Activated T-cell treated with anti-CD3 and anti-CD28 coated beads, Interleukin-2, amount 50 U/mL, for 72 hours (primary cell): Measurements from ENCODE around the gene PCK2. TPM values are rescaled to one million over a fixed set of nuclear protein-coding genes. Genes with fewer than 3 reads are reported as not detected.

Experiments used
- ATAC-seq, 2 donors: fragments of 150-1000 bp; cut with Tn5 transposase; replicated peaks in 1 of 2; 2 replicates each; pipeline ENCODE4 v1.10.0; 2021; ENCODE audit warnings: moderate library complexity in 2 of 2, mild to moderate bottlenecking in 1 of 2
- DNase-seq, 2 donors: peaks; one replicate each; pipeline ENCODE4 v3.0.0; 2021 to 2022; ENCODE audit warnings: mixed read lengths in 1 of 2
- H3K27ac Mint-ChIP-seq: one replicate; pipeline ENCODE4 v1.8.0; 2022; ENCODE audit warnings: mild to moderate bottlenecking, moderate library complexity, mixed read lengths
- H3K27me3 Mint-ChIP-seq: one replicate; pipeline ENCODE4 v1.8.0; 2022; ENCODE audit warnings: low read depth, mixed read lengths
- H3K36me3 Mint-ChIP-seq, 2 donors: one replicate each; pipeline ENCODE4 v1.8.0; 2022; ENCODE audit warnings: mixed read lengths in 2 of 2, mild to moderate bottlenecking in 1 of 2; ENCODE audit not compliant: insufficient read depth in 2 of 2
- H3K4me1 Mint-ChIP-seq: one replicate; pipeline ENCODE4 v1.8.0; 2022; ENCODE audit warnings: low read depth, mixed read lengths
- H3K4me3 Mint-ChIP-seq, 2 donors: one replicate each; pipeline ENCODE4 v1.8.0; 2022; ENCODE audit warnings: mild to moderate bottlenecking in 2 of 2, mixed read lengths in 2 of 2, moderate library complexity in 2 of 2
- H3K9me3 Mint-ChIP-seq, 2 donors: one replicate each; pipeline ENCODE4 v1.8.0; 2022; ENCODE audit warnings: mixed read lengths in 2 of 2
- total RNA-seq, 2 donors: library from RNA; stranded (reverse); gene quantifications; one replicate each; pipeline ENCODE4 v1.2.3, GENCODE V29; 2022

PCK2 gene
- total RNA-seq, 2 donors from 2014 or later = 161 to 180 TPM

- DNase-seq (no peak), ATAC-seq (no peak)
- Mint-ChIP-seq H3K27ac (no peak overlapping the region), H3K27me3 (peaks cover 7% of the 10 kb centered on the region), H3K4me1 (peaks cover 13% of the 10 kb centered on the region), H3K9me3 (no peaks in the 10 kb centered on the region), H3K4me3 (no peak overlapping the region), H3K36me3 (no peaks in the 10 kb centered on the region)
These were observed 36.8 kb upstream of the PCK2 start for GRCh38 chr14:24057271-24057670.

DNA sequence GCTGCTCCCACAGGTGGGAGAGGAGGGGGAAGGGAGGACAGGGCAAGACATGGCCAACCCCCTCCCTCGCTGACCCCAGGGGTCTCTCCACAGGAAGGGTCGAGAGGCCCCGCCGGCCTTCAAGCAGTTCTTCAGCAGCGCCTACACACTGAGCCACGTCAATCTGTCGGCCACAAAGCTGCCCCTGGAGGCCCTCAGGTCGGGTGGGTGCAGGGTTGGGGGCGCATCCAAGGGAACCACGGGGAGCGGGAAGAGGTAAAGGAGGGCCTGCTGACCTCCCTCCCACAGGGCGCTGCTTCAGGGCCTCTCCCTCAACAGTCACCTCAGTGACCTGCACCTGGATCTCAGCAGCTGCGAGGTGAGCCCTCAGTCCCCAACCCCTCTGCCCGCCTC lies 36.2 kb upstream of the PCK2 start:
- no peaks in the 10 kb centered on the region for H3K9me3 Mint-ChIP-seq
- DNase-seq (no peak), ATAC-seq (no peak)
- peaks cover 9% of the 10 kb centered on the region for H3K4me1 Mint-ChIP-seq
- H3K4me3 Mint-ChIP-seq = no peak overlapping the region
- peaks cover 5% of the 10 kb centered on the region for H3K27me3 Mint-ChIP-seq
- H3K36me3 Mint-ChIP-seq = no peaks in the 10 kb centered on the region
- no peak overlapping the region for H3K27ac Mint-ChIP-seq

DNA sequence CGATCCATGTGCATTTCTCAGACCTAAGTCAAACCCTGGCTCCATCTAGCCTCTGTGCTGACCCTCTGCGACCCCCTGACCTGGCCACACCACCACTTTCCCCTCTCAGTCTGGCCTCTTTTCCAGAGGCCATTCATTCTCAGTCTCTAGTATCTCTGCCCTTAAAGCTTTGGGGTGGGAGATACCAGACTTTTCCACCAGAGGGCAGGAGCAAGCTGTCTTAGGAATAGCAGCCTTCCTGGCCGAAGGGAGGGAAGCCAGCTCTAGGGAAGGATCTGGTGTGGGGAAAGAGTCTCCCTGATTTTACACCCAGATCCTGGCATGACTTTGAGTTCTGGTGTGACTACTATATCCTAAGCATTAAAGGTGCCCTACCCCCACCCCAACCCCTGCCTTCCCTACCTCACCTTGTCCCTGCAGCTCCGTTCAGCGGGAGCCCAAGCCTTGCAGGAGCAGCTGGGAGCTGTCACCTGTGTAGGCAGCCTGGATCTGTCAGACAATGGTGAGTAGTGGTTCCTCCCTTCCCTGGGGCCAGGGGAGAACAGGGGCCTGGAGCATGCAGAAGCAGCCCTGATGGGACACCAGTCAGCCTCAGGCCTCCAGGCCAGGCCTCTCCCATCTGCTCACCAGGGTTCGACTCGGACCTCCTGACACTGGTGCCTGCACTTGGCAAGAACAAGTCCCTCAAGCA lies 35.7 kb upstream of the PCK2 start:
- DNase-seq = peak; percentile 53 to 69
- no peak overlapping the region for H3K4me3 Mint-ChIP-seq
- H3K36me3 Mint-ChIP-seq = no peaks in the 10 kb centered on the region
- no peaks in the 10 kb centered on the region for H3K27me3 Mint-ChIP-seq
- H3K4me1 Mint-ChIP-seq = peaks cover 3% of the 10 kb centered on the region
- peak; percentile 41 to 64 for ATAC-seq
- no peaks in the 10 kb centered on the region for H3K9me3 Mint-ChIP-seq
- H3K27ac Mint-ChIP-seq = no peak overlapping the region

- ATAC-seq (no peak), DNase-seq (no peak)
- H3K4me3 Mint-ChIP-seq = no peak overlapping the region
- no peaks in the 10 kb centered on the region for H3K4me1 Mint-ChIP-seq
- H3K27me3 Mint-ChIP-seq = no peaks in the 10 kb centered on the region
- H3K9me3 Mint-ChIP-seq = no peaks in the 10 kb centered on the region
- H3K36me3 Mint-ChIP-seq = no peaks in the 10 kb centered on the region
- H3K27ac Mint-ChIP-seq = no peak overlapping the region
These were observed 35.1 kb upstream of the PCK2 start for GRCh38 chr14:24058951-24059475.

GRCh38 chr14:24059841-24060388 lies 34.2 kb upstream of the PCK2 start:
- no peaks in the 10 kb centered on the region for H3K4me1 Mint-ChIP-seq
- H3K27ac Mint-ChIP-seq = no peak overlapping the region
- H3K27me3 Mint-ChIP-seq = no peaks in the 10 kb centered on the region
- H3K4me3 Mint-ChIP-seq = no peak overlapping the region
- no peaks in the 10 kb centered on the region for H3K36me3 Mint-ChIP-seq
- no peak for DNase-seq
- H3K9me3 Mint-ChIP-seq = no peaks in the 10 kb centered on the region
- no peak for ATAC-seq

DNA sequence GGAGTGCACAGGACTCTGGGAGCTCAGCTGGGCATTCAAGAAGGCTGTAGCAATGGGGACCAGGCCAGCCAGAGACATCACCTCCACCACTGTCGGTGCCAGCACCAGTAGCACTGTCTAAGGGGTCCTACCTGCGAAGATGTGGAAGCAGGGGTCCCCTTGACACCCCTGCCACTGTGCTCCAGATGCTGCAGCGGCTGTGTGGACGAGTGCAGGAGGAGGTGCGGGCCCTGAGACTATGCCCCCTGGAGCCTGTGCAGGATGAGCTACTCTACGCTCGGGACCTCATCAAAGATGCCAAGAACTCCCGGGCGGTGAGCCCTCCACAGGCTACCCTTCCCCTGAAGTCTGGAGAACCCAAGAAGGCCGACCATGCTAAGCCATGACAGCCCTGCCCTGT lies 33.7 kb upstream of the PCK2 start:
- ATAC-seq (no peak), DNase-seq (no peak)
- Mint-ChIP-seq H3K27ac (no peak overlapping the region), H3K4me1 (no peaks in the 10 kb centered on the region), H3K36me3 (no peaks in the 10 kb centered on the region), H3K27me3 (no peaks in the 10 kb centered on the region), H3K4me3 (no peak overlapping the region), H3K9me3 (no peaks in the 10 kb centered on the region)

DNA sequence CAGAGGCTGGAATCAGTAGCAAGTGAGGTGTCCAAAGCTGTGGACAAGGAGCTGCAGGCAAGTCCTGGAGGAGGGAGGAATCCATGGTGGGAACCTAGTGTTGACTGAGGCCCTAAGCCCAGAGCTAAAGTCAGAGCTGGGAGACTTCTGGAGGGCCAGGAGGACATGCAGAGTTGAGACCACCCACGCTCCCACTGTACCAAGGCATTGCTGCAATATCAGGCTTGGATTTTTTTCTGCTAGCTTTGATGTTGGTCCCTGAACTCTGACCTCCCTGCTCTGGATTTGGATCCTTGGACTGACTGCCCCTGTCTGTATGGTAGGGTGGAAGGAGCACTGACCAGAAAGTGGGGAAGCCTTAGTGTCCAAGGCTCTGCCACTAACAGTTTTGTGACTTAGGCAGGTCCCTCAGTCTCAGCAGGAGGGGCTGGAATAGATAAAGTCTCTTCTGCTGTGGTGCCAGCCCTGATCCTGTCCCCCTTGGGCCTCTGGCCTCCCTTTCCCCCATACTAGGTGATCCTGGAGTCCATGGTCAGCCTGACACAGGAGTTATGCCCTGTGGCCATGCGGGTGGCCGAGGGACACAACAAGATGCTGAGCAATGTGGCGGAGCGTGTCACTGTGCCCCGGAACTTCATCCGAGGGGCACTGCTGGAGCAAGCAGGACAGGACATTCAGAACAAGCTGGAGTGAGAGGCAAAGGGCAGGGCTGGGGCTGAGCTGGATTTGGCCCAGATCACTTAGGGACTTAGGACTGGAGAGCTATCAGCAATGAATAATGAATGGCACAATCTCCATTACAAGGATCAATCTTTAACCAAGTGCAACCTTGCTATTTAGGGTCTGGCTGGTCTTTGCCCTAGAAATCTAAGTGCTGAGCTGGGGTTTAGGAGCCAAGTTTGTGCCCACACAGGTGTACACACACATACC lies 32.9 kb upstream of the PCK2 start:
- H3K36me3 Mint-ChIP-seq = no peaks in the 10 kb centered on the region
- no peaks in the 10 kb centered on the region for H3K9me3 Mint-ChIP-seq
- no peak overlapping the region for H3K27ac Mint-ChIP-seq
- ATAC-seq (no peak), DNase-seq (no peak)
- H3K4me3 Mint-ChIP-seq = no peak overlapping the region
- no peaks in the 10 kb centered on the region for H3K27me3 Mint-ChIP-seq
- no peaks in the 10 kb centered on the region for H3K4me1 Mint-ChIP-seq

- no peaks in the 10 kb centered on the region for H3K4me1 Mint-ChIP-seq
- ATAC-seq (no peak), DNase-seq (no peak)
- H3K9me3 Mint-ChIP-seq = no peaks in the 10 kb centered on the region
- no peaks in the 10 kb centered on the region for H3K27me3 Mint-ChIP-seq
- no peak overlapping the region for H3K27ac Mint-ChIP-seq
- no peak overlapping the region for H3K4me3 Mint-ChIP-seq
- no peaks in the 10 kb centered on the region for H3K36me3 Mint-ChIP-seq
These were observed 31.7 kb upstream of the PCK2 start for GRCh38 chr14:24062216-24062980.

GRCh38 chr14:24063263-24063836 lies 30.8 kb upstream of the PCK2 start:
- no peak for DNase-seq
- no peaks in the 10 kb centered on the region for H3K36me3 Mint-ChIP-seq
- H3K4me3 Mint-ChIP-seq = no peak overlapping the region
- H3K4me1 Mint-ChIP-seq = no peaks in the 10 kb centered on the region
- H3K27ac Mint-ChIP-seq = no peak overlapping the region
- H3K9me3 Mint-ChIP-seq = no peaks in the 10 kb centered on the region
- H3K27me3 Mint-ChIP-seq = no peaks in the 10 kb centered on the region
- ATAC-seq = no peak

DNA sequence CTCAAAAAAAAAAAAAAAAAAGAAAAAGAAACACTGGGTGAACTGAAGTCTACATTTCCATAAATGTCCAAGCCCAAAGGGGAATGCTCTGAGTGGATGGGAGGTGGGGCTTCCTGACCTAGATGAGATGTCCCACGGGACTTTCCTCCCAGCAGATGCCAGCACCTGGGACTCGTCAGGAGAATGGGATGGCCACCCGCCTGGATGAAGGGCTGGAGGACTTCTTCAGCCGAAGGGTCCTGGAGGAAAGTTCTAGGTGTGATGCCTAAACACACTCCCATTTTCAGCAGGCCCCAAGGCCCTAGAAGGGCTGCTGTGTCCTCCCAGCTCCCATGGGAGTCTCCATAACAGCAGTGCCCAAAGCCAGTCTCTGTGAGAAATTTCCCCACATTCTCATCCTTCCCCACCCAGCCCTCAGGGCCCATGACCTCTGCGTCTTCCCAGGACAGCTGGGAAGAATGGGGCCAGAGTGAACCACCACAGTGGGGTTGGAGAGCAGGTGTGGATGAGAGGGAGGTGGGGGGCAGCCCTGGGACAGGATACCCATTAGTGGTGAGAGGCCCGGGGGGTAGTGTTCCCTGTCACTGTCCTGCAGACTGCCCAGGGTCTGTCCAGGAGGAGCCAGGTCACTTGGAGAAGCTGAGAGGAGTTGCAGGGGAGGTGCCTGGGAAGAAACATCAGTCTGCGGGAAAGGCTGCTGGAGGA lies 29.9 kb upstream of the PCK2 start:
- no peak for ATAC-seq
- Mint-ChIP-seq H3K36me3 (no peaks in the 10 kb centered on the region), H3K27ac (no peak overlapping the region), H3K27me3 (no peaks in the 10 kb centered on the region), H3K4me1 (no peaks in the 10 kb centered on the region), H3K4me3 (no peak overlapping the region), H3K9me3 (no peaks in the 10 kb centered on the region)
- no peak for DNase-seq

DNA sequence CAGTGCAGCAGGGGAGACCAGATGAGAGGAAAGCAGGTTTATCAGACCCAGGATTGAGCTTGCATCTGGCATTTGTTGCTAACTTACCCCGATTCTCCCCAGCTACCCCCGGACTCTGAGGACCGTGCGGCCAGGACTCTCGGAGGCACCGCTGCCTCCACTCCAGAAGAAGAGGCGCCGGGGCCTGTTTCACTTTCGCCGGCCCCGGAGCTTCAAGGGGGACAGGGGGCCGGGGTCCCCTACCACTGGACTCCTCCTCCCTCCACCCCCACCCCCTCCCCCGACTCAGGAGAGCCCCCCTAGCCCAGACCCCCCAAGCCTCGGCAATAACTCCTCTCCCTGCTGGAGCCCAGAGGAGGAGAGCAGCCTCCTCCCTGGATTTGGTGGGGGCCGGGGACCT lies 29.3 kb upstream of the PCK2 start:
- no peaks in the 10 kb centered on the region for H3K27me3 Mint-ChIP-seq

DNA sequence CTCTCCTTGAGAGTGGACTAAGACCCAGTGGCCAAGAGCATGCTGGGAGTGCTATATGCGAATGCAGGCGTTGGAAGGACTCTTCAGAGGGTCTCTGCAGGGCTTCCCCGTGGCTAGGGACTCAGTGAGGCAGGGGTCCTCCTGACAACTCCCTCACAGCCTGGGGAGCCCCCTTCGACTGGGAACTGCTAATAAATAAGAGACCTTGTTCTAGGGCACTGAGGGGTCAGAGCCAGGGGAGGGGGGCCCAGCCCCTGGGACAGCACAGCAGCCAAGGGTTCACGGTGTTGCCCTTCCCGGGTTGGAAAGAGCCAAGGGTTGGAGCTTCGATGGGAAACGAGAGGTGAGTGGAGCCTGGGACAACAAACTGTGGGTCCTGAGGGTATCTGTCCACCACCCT lies 28.7 kb upstream of the PCK2 start:
- ATAC-seq = no peak
- DNase-seq = no peak
- Mint-ChIP-seq H3K4me1 (peaks cover 4% of the 10 kb centered on the region), H3K36me3 (no peaks in the 10 kb centered on the region), H3K27ac (no peak overlapping the region), H3K4me3 (no peak overlapping the region), H3K27me3 (no peaks in the 10 kb centered on the region), H3K9me3 (no peaks in the 10 kb centered on the region)

More for the DNA sequence above, 29.3 kb upstream of the PCK2 start:
- no peaks in the 10 kb centered on the region for H3K36me3 Mint-ChIP-seq
- DNase-seq (no peak), ATAC-seq (no peak)
- H3K4me1 Mint-ChIP-seq = no peaks in the 10 kb centered on the region
- no peaks in the 10 kb centered on the region for H3K9me3 Mint-ChIP-seq
- no peak overlapping the region for H3K27ac Mint-ChIP-seq
- H3K4me3 Mint-ChIP-seq = no peak overlapping the region
